Activated CD4-positive, alpha-beta T cell treated with anti-CD3 and anti-CD28 coated beads for 36 hours (primary cell): ENCODE measurements around the gene CELF2. TPM values are rescaled to one million over a fixed set of nuclear protein-coding genes. Genes with fewer than 3 reads are reported as not detected.

Experiments
- ATAC-seq: fragments of 200-7000 bp; cut with Tn5 transposase; one replicate; pipeline ENCODE4 v1.10.0; 2021; ENCODE audit warnings: mild to moderate bottlenecking, moderate library complexity
- CTCF ChIA-PET: fragments of 350-600 bp; sonication (Branson Sonifier 250); formaldehyde crosslinking; loops from one replicate; lab custom pipeline; 2021; ENCODE audit warnings: antibody characterized with exemption; lab: Charles Lee
- POLR2A ChIA-PET: fragments of 350-600 bp; sonication (Branson Sonifier 250); formaldehyde crosslinking; loops from one replicate; lab custom pipeline; 2021; ENCODE audit warnings: antibody characterized with exemption, inconsistent platforms; lab: Charles Lee
- DNase-seq: peaks from one replicate; pipeline ENCODE4 v3.0.0-alpha.2; 2020
- H3K27ac Mint-ChIP-seq: one replicate; pipeline ENCODE4 v1.8.0; 2021; ENCODE audit warnings: mixed read lengths
- H3K27me3 Mint-ChIP-seq: one replicate; pipeline ENCODE4 v1.8.0; 2021; ENCODE audit warnings: mixed read lengths
- H3K36me3 Mint-ChIP-seq: one replicate; pipeline ENCODE4 v1.8.0; 2021; ENCODE audit warnings: low read depth, mixed read lengths
- H3K4me1 Mint-ChIP-seq: one replicate; pipeline ENCODE4 v1.8.0; 2021; ENCODE audit warnings: mixed read lengths
- H3K4me3 Mint-ChIP-seq: one replicate; pipeline ENCODE4 v1.8.0; 2021; ENCODE audit warnings: mild to moderate bottlenecking, moderate library complexity, mixed read lengths
- H3K9me3 Mint-ChIP-seq: one replicate; pipeline ENCODE4 v1.8.0; 2021; ENCODE audit warnings: low read depth, mixed read lengths
- intact Hi-C, 2 experiments: fragments of 100-400 bp; cut with DNase I in 1 of 2; cut with micrococcal nuclease in 1 of 2; formaldehyde crosslinking; loops; one replicate each; pipeline versions ENCODE4 v1.14.2 to v1.15.1; 2022 to 2024; cut with DNase I, micrococcal nuclease
- total RNA-seq, 2 experiments: library from RNA; stranded (reverse); gene quantifications; one replicate each; pipeline ENCODE4 v1.2.3, GENCODE V29; 2021

Gene CELF2
- total RNA-seq, 2 experiments from 2014 or later = 102 to 119 TPM

- no peak for ATAC-seq
- POLR2A ChIA-PET = no interaction called here
- no peak for DNase-seq
- CTCF ChIA-PET = interaction anchor here (0.6 to 0.7 kb wide), 2 partner anchors 45 to 46 kb away, joined by 3 to 5 read pairs; no protein-coding TSS in a partner anchor
- H3K27ac Mint-ChIP-seq = peak overlapping the region; percentile 80
- H3K36me3 Mint-ChIP-seq = peaks cover 90% of the 10 kb centered on the region
- H3K9me3 Mint-ChIP-seq = peaks cover 22% of the 10 kb centered on the region
- H3K4me1 Mint-ChIP-seq = peaks cover 99% of the 10 kb centered on the region
- no peaks in the 10 kb centered on the region for H3K27me3 Mint-ChIP-seq
- intact Hi-C loops = no loop called here
- H3K4me3 Mint-ChIP-seq = peak overlapping the region; percentile 16
Measured at GRCh38 chr10:11186374-11186773, 168.7 kb downstream of the CELF2 start.

- ChIA-PET POLR2A (interaction anchor here (0.7 kb wide), 1 partner anchor 36 kb away, joined by 3 read pairs; no protein-coding TSS in a partner anchor), CTCF (interaction anchor here (0.7 to 2.1 kb wide), 6 partner anchors 9 to 110 kb away, joined by 3 to 7 read pairs (median 3); no protein-coding TSS in a partner anchor)
- H3K36me3 Mint-ChIP-seq = peaks cover 88% of the 10 kb centered on the region
- DNase-seq (no peak), ATAC-seq (no peak)
- intact Hi-C loops = loop anchor here in 1 of 2 experiments (1.0 kb wide), 1 partner anchor 7 kb away; no protein-coding TSS in a partner anchor
- peak overlapping the region; percentile 89 for H3K27ac Mint-ChIP-seq
- no peak overlapping the region for H3K4me3 Mint-ChIP-seq
- peaks cover 96% of the 10 kb centered on the region for H3K4me1 Mint-ChIP-seq
- no peaks in the 10 kb centered on the region for H3K27me3 Mint-ChIP-seq
- peaks cover 17% of the 10 kb centered on the region for H3K9me3 Mint-ChIP-seq
Measured at GRCh38 chr10:11189582-11190376, 172.1 kb downstream of the CELF2 start.

DNA sequence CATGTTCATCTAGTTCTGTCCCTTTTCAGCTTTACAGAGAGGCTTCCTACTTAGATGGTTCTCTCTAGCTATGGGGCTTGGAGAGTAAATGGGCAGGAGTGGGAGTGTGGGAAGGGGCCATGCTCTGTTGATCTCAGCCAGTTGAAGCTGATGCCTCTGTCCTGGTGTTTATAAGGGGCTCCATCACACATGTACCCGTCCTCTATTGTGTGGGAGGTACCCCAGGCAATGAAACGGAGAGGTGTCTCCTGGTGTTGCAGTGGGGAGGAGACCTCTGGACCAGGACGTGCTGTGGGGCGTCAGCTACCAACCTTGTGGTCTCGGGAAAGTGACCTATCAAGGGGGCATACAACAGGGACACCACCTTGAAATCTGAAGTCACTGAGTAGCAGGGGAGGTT is 173.5 kb downstream of the CELF2 start:
- ChIA-PET CTCF (interaction anchor here (1.1 kb wide), 1 partner anchor 22 kb away, joined by 3 read pairs; no protein-coding TSS in a partner anchor), POLR2A (no interaction called here)
- H3K9me3 Mint-ChIP-seq = peaks cover 5% of the 10 kb centered on the region
- intact Hi-C loops = no loop called here
- H3K4me1 Mint-ChIP-seq = peaks cover 97% of the 10 kb centered on the region
- no peak for ATAC-seq
- no peak for DNase-seq
- no peaks in the 10 kb centered on the region for H3K27me3 Mint-ChIP-seq
- no peak overlapping the region for H3K4me3 Mint-ChIP-seq
- H3K36me3 Mint-ChIP-seq = peaks cover 89% of the 10 kb centered on the region
- peak overlapping the region; percentile 85 for H3K27ac Mint-ChIP-seq

GRCh38 chr10:11191678-11192077 is 174.0 kb downstream of the CELF2 start:
- Mint-ChIP-seq H3K9me3 (peaks cover 5% of the 10 kb centered on the region), H3K27ac (peak overlapping the region; percentile 86), H3K27me3 (no peaks in the 10 kb centered on the region), H3K4me1 (peaks cover 97% of the 10 kb centered on the region), H3K36me3 (peaks cover 88% of the 10 kb centered on the region), H3K4me3 (no peak overlapping the region)
- DNase-seq = no peak
- intact Hi-C loops = no loop called here
- POLR2A ChIA-PET = no interaction called here
- no peak for ATAC-seq
- CTCF ChIA-PET = interaction anchor here (0.6 kb wide), 1 partner anchor 9 kb away, joined by 3 read pairs; no protein-coding TSS in a partner anchor

DNA sequence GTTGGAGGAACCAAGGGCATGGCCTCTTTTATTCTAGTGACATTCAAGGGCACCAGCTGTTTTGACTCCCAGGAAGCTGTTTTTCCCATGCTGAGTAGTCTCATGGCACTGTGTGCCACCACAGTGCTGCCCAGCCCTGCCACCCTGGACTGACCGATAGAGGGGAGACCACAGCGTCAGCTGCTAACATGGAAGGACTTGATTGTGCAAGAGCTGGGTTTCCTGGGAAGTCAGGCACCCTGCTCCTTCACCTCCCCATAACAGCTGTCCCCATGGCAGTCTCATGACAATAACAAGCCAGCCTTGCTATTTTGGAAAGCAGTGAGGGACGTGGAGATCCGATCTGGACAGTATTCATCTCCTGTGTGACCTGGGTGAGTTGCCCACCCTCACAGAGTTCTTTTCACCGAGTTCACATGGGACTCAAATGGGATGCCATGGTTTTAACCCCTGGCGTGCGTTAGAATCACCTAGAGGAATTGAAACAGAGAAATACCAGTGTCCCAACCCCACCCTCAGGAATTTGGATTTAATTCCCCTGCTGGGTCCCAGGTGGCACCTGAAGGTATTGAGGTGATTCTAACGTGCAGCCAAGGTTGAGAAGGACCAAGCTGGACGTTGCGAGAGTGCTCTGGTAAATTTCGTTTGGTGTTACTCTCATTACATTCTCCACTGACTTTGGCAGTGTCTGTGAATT is 174.8 kb downstream of the CELF2 start:
- Mint-ChIP-seq H3K4me3 (no peak overlapping the region), H3K27ac (peak overlapping the region; percentile 86), H3K27me3 (no peaks in the 10 kb centered on the region), H3K9me3 (peaks cover 4% of the 10 kb centered on the region), H3K4me1 (peaks cover 97% of the 10 kb centered on the region), H3K36me3 (peaks cover 86% of the 10 kb centered on the region)
- ATAC-seq (no peak), DNase-seq (no peak)
- CTCF ChIA-PET = interaction anchor here (0.6 to 1.3 kb wide), 3 partner anchors 10 to 78 kb away, joined by 3 to 4 read pairs (median 3); no protein-coding TSS in a partner anchor
- POLR2A ChIA-PET = interaction anchor here (1.1 kb wide), 1 partner anchor 28 kb away, joined by 4 read pairs; no protein-coding TSS in a partner anchor
- intact Hi-C loops = no loop called here

GRCh38 chr10:11193001-11193551 is 175.4 kb downstream of the CELF2 start:
- peaks cover 86% of the 10 kb centered on the region for H3K36me3 Mint-ChIP-seq
- H3K27ac Mint-ChIP-seq = peak overlapping the region; percentile 86
- H3K9me3 Mint-ChIP-seq = no peaks in the 10 kb centered on the region
- CTCF ChIA-PET = interaction anchor here (1.0 to 1.3 kb wide), 3 partner anchors 10 to 77 kb away, joined by 3 to 4 read pairs (median 3); no protein-coding TSS in a partner anchor
- H3K4me1 Mint-ChIP-seq = peaks cover 97% of the 10 kb centered on the region
- ATAC-seq (peak; percentile 27), DNase-seq (no peak)
- H3K4me3 Mint-ChIP-seq = no peak overlapping the region
- POLR2A ChIA-PET = interaction anchor here (1.1 kb wide), 1 partner anchor 29 kb away, joined by 4 read pairs; no protein-coding TSS in a partner anchor
- H3K27me3 Mint-ChIP-seq = no peaks in the 10 kb centered on the region
- intact Hi-C loops = no loop called here

DNA sequence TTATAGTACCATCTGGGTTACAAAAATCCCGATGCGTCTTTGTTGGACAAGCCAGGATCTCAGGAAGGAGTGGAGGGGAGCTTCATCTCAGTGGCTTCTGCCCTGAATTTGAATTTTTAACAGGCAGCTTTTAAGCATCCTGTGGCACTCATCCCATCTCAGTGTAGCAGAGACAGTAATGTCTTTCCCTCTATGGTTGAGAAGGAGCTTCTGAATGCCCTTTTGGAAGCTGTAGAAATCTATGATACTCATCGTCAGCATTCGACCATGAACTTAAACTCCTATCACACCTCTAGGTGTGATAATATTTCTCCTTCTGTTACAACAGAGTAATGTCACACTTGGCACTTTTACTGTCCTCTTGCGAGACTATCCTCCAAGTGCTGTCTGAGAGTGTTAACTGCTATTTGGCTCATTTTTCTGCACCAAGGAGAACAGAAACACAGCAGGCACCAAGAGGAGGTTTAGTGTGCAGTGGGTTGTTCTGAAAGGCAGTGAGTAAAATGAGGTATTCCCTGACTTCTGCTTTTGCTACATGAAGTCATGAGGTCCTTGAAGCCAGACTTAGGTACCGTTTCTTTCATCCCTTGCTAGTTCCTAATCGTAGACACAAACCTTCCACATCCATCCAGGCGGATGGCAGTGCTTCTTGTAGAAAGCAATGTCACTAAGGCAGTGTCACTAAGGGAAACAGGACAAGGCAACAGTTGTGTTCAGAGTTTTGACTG is 177.4 kb downstream of the CELF2 start:
- no peak for DNase-seq
- Mint-ChIP-seq H3K27me3 (no peaks in the 10 kb centered on the region), H3K9me3 (no peaks in the 10 kb centered on the region), H3K27ac (peak overlapping the region; percentile 85), H3K4me1 (peaks cover 97% of the 10 kb centered on the region), H3K4me3 (no peak overlapping the region), H3K36me3 (peaks cover 88% of the 10 kb centered on the region)
- ATAC-seq = peak; percentile 11
- intact Hi-C loops = no loop called here
- ChIA-PET CTCF (interaction anchor here (1.1 to 1.2 kb wide), 2 partner anchors 11 to 45 kb away, joined by 3 read pairs; no protein-coding TSS in a partner anchor), POLR2A (interaction anchor here (0.6 kb wide), 1 partner anchor 257 kb away, joined by 3 read pairs; no protein-coding TSS in a partner anchor)

DNA sequence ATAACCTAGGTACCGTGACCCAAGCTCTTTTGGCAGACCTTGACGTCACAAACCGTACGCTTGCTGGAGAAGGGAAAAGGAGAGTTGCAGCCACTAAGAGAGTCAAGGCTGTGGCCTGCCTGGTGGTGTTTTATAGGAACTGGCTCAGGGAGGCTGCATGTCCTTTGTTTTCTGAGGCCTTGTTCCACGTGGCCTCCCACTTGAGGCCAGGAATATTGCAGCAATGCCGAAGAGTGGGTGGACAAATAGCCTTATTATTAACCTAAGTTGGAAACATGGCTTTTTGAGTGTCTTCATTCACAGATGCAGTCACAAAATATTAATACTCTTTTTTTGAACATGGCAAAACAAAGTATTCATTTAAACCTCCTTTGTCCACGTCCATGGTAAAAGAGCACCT is 178.0 kb downstream of the CELF2 start:
- peaks cover 97% of the 10 kb centered on the region for H3K4me1 Mint-ChIP-seq
- no peak for DNase-seq
- ChIA-PET CTCF (interaction anchor here (0.7 to 1.2 kb wide), 2 partner anchors 15 to 43 kb away, joined by 3 read pairs; no protein-coding TSS in a partner anchor), POLR2A (no interaction called here)
- H3K36me3 Mint-ChIP-seq = peaks cover 91% of the 10 kb centered on the region
- H3K27me3 Mint-ChIP-seq = no peaks in the 10 kb centered on the region
- no peak for ATAC-seq
- intact Hi-C loops = no loop called here
- peak overlapping the region; percentile 85 for H3K27ac Mint-ChIP-seq
- H3K4me3 Mint-ChIP-seq = no peak overlapping the region
- no peaks in the 10 kb centered on the region for H3K9me3 Mint-ChIP-seq

DNA sequence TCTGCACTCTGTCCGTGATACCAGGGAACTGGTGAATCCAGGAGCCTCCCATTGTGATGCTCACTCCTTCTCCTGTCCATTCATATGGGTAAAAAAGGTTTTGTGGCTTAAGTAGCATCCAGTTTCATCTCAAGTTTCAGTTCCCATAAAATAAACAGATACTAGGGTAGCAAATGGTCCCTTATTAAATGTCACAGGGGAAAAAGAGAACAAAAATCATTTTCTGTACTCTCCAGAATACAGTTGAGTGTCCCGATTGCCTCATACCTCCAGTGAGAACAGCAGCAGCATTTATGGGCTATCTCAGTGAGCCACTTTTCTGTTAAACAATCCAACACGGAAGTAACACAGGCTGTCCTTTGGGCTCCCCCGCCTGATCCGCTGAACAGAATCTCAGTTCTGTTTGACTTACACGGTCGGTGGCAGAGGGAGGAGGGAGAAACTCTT is 179.6 kb downstream of the CELF2 start:
- POLR2A ChIA-PET = no interaction called here
- Mint-ChIP-seq H3K27ac (peak overlapping the region; percentile 62), H3K36me3 (peaks cover 91% of the 10 kb centered on the region), H3K4me1 (peaks cover 97% of the 10 kb centered on the region), H3K4me3 (no peak overlapping the region), H3K9me3 (no peaks in the 10 kb centered on the region), H3K27me3 (no peaks in the 10 kb centered on the region)
- intact Hi-C loops = no loop called here
- ATAC-seq (peak; percentile 21), DNase-seq (no peak)
- CTCF ChIA-PET = no interaction called here

GRCh38 chr10:11197878-11198277 is 180.2 kb downstream of the CELF2 start:
- H3K27me3 Mint-ChIP-seq = no peaks in the 10 kb centered on the region

More at GRCh38 chr10:11197878-11198277, 180.2 kb downstream of the CELF2 start:
- intact Hi-C loops = no loop called here
- Mint-ChIP-seq H3K4me1 (peaks cover 97% of the 10 kb centered on the region), H3K4me3 (no peak overlapping the region), H3K27ac (peak overlapping the region; percentile 92), H3K9me3 (no peaks in the 10 kb centered on the region), H3K36me3 (peaks cover 91% of the 10 kb centered on the region)
- ChIA-PET CTCF (interaction anchor here (0.8 to 1.8 kb wide), 3 partner anchors 8 to 92 kb away, joined by 3 to 7 read pairs (median 3); no protein-coding TSS in a partner anchor), POLR2A (no interaction called here)
- DNase-seq (no peak), ATAC-seq (no peak)
